Activated CD8-positive, alpha-beta memory T cell treated with anti-CD3 and anti-CD28 coated beads, Interleukin-2, amount 50 U/mL, for 48 hours (primary cell): ENCODE results near the gene SDS.

Experiments
- DNase-seq: peaks from one replicate; pipeline ENCODE4 v3.0.0-alpha.2; 2020

SDS gene, protein sequence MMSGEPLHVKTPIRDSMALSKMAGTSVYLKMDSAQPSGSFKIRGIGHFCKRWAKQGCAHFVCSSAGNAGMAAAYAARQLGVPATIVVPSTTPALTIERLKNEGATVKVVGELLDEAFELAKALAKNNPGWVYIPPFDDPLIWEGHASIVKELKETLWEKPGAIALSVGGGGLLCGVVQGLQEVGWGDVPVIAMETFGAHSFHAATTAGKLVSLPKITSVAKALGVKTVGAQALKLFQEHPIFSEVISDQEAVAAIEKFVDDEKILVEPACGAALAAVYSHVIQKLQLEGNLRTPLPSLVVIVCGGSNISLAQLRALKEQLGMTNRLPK

GRCh38 chr12:113403435-113404415, at the start of gene SDS:
Gene SDS, minus strand, starts transcription at chr12:113403887. Its CDS starts 4,179 bp downstream, at chr12:113399708.
- DNase-seq: no peak

- no peak for DNase-seq
Observed at GRCh38 chr12:113453330-113453729, 49.6 kb upstream of the SDS start.

DNA sequence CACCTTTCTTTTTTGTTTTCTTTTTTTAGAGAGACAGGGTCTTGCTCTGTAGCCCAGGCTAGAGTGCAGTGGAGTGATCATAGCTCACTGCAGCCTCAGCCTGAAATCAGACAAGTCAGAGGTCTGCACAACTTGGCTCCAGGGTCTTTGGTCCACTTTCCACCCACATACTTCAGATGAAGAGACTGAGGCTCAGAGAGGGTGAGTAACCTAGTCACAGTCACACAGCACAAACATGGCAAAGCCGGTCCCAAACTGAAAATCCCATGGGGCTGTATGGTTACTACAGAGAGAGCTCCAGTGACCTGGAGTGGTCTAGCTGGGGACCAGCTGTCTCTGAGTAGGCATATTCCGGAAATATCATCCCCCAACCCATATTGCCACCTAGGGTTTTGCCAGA, 48.8 kb upstream of the SDS start:
- no peak for DNase-seq

GRCh38 chr12:113449839-113450238, 46.2 kb upstream of the SDS start:
- no peak for DNase-seq

DNA sequence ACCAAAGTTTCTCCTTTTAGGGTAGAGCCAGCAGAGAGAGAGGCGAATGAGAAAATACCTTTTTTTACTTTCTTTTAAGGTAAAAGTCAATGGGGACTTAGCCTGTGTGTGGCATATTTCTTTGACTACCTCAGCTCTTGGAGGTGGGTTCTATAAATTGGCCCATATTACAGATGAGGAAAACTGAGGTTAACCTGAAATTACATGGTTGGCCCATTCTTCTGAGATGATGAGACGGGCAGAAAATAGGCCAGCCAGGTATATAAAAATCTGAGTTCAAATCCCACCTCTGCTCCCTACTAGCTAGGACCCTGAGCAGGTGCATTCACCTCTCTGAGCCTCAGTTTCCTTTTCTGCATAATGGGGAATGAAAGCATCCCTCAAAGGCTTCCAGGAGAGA, 45.6 kb upstream of the SDS start:
- no peak for DNase-seq

GRCh38 chr12:113448873-113449272, 45.2 kb upstream of the SDS start:
- no peak for DNase-seq

- DNase-seq: no peak
Observed at GRCh38 chr12:113445544-113446171, 42.0 kb upstream of the SDS start.

GRCh38 chr12:113443030-113443539, 39.4 kb upstream of the SDS start:
- no peak for DNase-seq

GRCh38 chr12:113440947-113441782, 37.5 kb upstream of the SDS start:
- DNase-seq: no peak

DNA sequence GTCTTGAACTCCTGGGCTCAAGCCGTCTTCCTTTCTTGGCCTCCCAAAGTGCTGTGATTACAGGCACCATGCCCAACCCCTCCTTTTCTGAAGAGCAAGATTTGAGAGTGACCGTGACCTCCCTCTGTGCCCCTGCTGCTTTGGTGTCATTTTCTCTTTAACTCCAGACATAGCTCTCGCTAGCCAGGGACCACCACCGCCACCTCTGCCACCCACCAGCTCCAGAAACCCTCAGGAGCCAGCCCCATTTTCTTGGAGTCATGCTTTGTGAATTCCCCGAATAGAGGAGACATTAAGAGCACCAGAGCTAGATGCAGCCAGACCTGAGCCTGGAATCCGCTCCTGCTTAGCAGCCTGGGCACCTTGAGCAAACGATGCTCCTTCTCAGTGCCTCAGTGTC, 36.6 kb upstream of the SDS start:
- no peak for DNase-seq

GRCh38 chr12:113439606-113440030, 35.9 kb upstream of the SDS start:
- DNase-seq: no peak

- no peak for DNase-seq
Observed at GRCh38 chr12:113439301-113439597, 35.6 kb upstream of the SDS start.

DNA sequence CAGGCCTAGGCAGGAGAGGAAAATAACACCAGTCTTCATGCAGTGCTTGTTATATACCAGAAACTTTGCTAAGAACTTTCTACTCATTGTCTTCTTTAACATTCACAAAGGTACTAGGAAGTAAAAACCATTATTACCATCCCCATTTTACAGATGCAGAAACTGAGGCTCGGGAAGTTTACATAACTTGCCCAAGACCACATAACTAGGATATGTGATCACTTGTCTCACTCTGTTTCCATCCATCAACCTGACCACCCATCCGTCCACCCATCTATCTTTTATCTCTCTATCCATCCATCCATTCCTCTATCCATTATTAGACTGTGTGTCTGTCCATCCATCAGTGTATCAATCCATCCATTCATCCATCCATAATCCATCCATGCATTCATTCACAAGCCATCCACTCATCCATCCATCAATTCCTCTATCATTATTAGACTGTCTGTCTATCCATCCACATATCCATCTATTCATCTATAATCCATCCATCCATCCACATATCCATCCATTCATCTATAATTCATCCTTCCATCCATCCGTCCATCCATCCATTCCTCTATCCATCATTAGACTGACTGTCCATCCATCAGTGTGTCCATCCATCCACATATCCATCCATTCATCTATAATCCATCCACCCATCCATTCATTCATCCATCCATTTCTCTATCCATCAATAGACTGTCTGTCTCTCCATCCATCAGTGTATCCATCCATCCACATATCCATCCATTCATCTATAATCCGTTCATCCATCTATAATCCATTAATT, 35.0 kb upstream of the SDS start:
- no peak for DNase-seq

GRCh38 chr12:113437729-113438100, 34.0 kb upstream of the SDS start:
- DNase-seq: no peak

DNA sequence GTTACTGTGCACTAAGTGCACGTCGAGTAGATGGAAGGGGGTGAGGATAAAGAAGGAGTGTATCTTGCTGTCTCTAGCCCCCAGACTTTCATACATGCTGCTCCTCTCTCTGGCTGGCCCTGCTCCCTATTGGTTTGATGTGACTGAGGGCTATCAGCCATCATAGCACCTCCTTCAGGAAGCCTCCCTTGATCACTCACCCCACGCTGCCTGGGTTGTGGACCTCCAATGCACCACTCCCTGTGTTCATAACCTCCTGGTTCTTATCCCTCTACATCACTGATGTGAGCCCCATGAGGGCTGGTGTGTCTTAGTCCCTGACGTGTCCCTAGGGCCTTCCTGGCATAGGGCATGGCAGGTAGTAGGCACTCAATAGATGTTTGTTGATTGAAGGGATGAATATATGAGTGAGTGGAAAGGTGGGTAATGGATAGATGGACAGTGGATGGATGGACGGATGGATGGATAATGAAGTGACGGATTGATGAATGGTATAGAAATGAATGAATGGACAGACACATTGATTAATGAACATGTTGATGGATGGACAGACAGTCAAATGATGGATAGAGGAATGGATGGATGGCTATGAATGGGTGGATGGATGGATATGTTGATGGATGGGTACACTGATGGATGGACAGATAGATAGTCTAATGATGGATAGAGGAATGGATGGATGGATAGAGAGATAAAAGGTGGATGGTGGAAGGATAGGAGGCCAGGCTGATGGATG, 33.5 kb upstream of the SDS start:
- no peak for DNase-seq

DNA sequence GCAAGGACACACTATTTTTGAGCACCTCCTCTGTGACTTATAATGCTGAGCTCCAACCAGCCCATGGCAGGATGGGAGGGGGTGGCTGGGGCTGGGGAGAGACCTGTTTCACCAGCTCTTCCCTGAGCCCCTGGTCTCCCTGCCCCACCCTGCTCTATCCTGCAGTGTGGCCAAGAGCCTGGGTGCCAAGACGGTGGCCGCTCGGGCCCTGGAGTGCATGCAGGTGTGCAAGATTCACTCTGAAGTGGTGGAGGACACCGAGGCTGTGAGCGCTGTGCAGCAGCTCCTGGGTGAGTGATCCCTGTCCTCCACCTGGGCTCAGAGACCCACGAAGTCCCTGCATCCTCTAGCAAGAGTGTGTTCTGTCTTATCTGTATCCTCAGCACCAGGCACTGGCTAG, 32.9 kb upstream of the SDS start:
- no peak for DNase-seq

DNA sequence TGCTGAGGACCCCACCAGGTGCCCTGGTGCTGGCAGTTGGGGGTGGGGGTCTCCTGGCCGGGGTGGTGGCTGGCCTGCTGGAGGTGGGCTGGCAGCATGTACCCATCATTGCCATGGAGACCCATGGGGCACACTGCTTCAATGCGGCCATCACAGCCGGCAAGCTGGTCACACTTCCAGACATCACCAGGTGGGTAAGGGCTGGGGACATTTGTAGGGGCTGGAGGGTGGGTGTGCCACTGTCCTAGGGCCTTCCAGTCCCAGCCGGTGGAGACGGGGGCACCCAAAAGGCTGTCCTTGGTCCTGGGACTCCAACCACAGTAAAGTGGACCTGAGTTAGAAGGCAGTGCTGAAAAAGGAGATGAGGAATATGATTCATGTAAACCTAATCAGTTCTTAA, 31.7 kb upstream of the SDS start:
- DNase-seq: no peak

DNA sequence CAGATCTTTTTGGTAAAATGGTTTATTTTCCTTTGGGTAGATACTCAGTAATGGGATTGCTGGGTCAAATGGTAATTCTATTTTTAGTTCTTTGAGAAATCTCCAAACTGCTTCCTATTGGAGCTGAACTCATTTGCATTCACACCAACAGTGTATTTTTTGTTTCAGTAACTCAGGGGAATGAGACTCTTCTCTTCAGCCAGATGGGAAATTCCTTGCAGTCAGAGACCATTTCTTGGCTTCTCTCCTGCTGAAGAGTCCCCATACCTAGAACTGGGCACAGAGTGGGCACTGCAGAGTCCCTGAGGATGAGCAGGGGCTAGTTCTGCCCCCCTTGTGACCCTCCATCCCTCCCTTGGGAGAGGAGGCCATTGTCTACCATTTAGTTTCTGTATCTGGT, 29.3 kb upstream of the SDS start:
- DNase-seq: no peak

GRCh38 chr12:113428482-113428881, 24.8 kb upstream of the SDS start:
- no peak for DNase-seq

DNA sequence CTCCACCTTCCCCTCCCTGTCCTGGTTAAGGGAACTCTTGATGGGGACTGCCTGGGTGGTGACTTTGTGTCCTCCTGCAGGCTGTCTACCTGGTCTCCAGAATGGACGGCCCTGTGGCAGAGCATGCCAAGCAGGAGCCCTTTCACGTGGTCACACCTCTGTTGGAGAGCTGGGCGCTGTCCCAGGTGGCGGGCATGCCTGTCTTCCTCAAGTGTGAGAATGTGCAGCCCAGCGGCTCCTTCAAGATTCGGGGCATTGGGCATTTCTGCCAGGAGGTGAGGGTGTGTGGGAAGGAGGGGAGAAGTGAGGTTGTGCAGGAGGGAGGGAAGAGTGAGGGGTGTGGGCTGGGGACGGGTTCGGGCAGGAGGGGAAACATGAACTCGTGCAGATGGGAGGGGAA, 24.2 kb upstream of the SDS start:
- no peak for DNase-seq

DNA sequence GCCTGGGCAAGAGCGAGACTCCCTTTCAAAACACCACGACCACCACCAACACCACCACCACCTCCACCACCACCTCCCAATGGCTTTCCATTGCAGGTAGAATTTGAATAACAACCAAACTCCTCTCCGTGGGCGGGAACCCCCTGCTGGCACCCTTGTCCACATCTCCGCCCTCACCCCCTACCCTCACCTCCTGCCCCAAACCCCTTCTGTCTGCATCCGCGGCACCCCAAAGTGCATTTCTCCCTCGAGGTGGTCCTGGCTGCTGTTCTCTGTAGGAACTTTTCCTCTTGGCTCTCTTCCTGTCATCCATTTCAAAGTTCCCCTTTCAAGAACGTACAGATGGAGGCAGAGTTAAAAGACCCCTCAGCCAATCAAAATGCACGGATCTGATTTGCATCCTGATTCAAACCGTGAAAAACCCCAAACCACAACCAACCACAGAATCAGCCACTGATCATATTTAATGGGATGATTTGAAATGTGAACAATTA, 22.3 kb upstream of the SDS start:
- DNase-seq: no peak
